HCT116 (cell line): ENCODE results near the gene TEX11. TPM values are rescaled to one million over a fixed set of nuclear protein-coding genes. Genes with fewer than 3 reads are reported as not detected.

Source experiments
- ATAC-seq: fragments of 200-7000 bp; cut with Tn5 transposase; 2 replicates; pipeline ENCODE4 v1.9.1; 2020; ENCODE audit warnings: mild to moderate bottlenecking, moderate library complexity
- BruUV-seq: library from RNA; stranded (reverse); fragments of 400-500 nt; replicated peaks from 2 replicates; lab custom pipeline; 2021; lab: Mats Ljungman, UMichigan
- CTCF ChIA-PET: fragments of 300-600 bp; sonication (Branson Sonifier 250); formaldehyde crosslinking; loops from one replicate; lab custom pipeline; 2021; ENCODE audit warnings: antibody characterized with exemption; lab: Charles Lee
- POLR2A ChIA-PET: fragments of 300-600, 350-600 bp; sonication (Branson Sonifier 250); formaldehyde crosslinking; loops from one replicate; lab custom pipeline; 2021; ENCODE audit warnings: antibody characterized with exemption; lab: Charles Lee
- RAD21 ChIA-PET, 2 experiments: fragments of 300-600 bp; sonication (Branson Sonifier 250); formaldehyde crosslinking; loops; one replicate each; lab custom pipeline; 2023; ENCODE audit warnings: low total read pairs in 2 of 2; ENCODE audit not compliant: uncharacterized antibody in 2 of 2, unreplicated experiment in 2 of 2, low non-redundant PET in 1 of 2; lab: Charles Lee
- DNase-seq: peaks from one replicate; pipeline ENCODE4 v3.0.0-alpha.2; 2010; ENCODE audit warnings: low read depth, low spot score
- H2AFZ ChIP-seq: fragments of 200-600 bp; shearing (Covaris generic), sonication (generic); 2 replicates; pipeline ENCODE4 v1.6.1; 2017; ENCODE audit warnings: low read depth, mixed run types, mixed read lengths, antibody characterized with exemption, low read length; ENCODE audit not compliant: poor library complexity, severe bottlenecking
- H3K27ac ChIP-seq: 2 replicates; pipeline ENCODE4 v1.5.1; 2012; ENCODE audit warnings: low read depth, low read length
- H3K27me3 ChIP-seq: fragments of 200-600 bp; sonication (generic); 2 replicates; pipeline ENCODE4 v1.6.1; 2016; ENCODE audit warnings: mixed run types, low read length, mixed read lengths; ENCODE audit not compliant: insufficient read depth
- H3K36me3 ChIP-seq, 2 experiments: fragments of 200-500 bp in 1 of 2; fragments of 200-600 bp in 1 of 2; sonication (Bioruptor generic) in 1 of 2; sonication (generic) in 1 of 2; 2 replicates each; pipeline versions ENCODE4 v1.5.1 to v1.6.1; 2014 to 2016; ENCODE audit warnings: low read length in 2 of 2, inconsistent platforms in 1 of 2, mixed read lengths in 1 of 2, mixed run types in 1 of 2; ENCODE audit not compliant: insufficient read depth in 2 of 2, control insufficient read depth in 1 of 2
- H3K4me1 ChIP-seq, 2 experiments: fragments of 200-600 bp in 1 of 2; sonication (generic) in 1 of 2; 2 replicates each; pipeline versions ENCODE4 v1.5.1 to v1.6.1; 2012 to 2017; ENCODE audit warnings: low read length in 2 of 2, inconsistent platforms in 1 of 2, mild to moderate bottlenecking in 1 of 2, mixed read lengths in 1 of 2, mixed run types in 1 of 2, moderate library complexity in 1 of 2; ENCODE audit not compliant: insufficient read depth in 2 of 2, control insufficient read depth in 1 of 2
- H3K4me2 ChIP-seq: fragments of 200-600 bp; sonication (generic); 2 replicates; pipeline ENCODE4 v1.6.1; 2017; ENCODE audit warnings: mixed run types, low read length, mixed read lengths
- H3K4me3 ChIP-seq, 2 experiments: fragments of 200-600 bp in 1 of 2; sonication (generic) in 1 of 2; replicated peaks in 1 of 2; 2 replicates each; pipeline ENCODE4 v1.5.1; 2011 to 2016; ENCODE audit warnings: low read length in 2 of 2, control low read depth in 1 of 2, low read depth in 1 of 2, mild to moderate bottlenecking in 1 of 2, mixed read lengths in 1 of 2, mixed run types in 1 of 2
- H3K79me2 ChIP-seq: fragments of 200-600 bp; sonication (generic); 2 replicates; pipeline ENCODE4 v1.6.1; 2017; ENCODE audit warnings: mild to moderate bottlenecking, mixed run types, low read length, moderate library complexity, mixed read lengths; ENCODE audit not compliant: insufficient read depth
- H3K9ac ChIP-seq: fragments of 200-600 bp; sonication (generic); 2 replicates; pipeline ENCODE4 v1.6.1; 2016; ENCODE audit warnings: low read length, mixed read lengths
- H3K9me2 ChIP-seq: fragments of 200-600 bp; sonication (generic), shearing (Covaris generic); 2 replicates; pipeline ENCODE4 v1.6.1; 2017; ENCODE audit warnings: mixed run types, mild to moderate bottlenecking, moderate library complexity; ENCODE audit not compliant: insufficient read depth
- H3K9me3 ChIP-seq, 2 experiments: fragments of 200-500 bp in 1 of 2; fragments of 200-600 bp in 1 of 2; sonication (Bioruptor generic) in 1 of 2; sonication (generic) in 1 of 2; 2 replicates each; pipeline ENCODE4 v1.6.1; 2014 to 2017; ENCODE audit warnings: low read length in 2 of 2, mixed read lengths in 2 of 2, inconsistent platforms in 1 of 2, low read depth in 1 of 2, mild to moderate bottlenecking in 1 of 2, mixed run types in 1 of 2, moderate library complexity in 1 of 2; ENCODE audit not compliant: control insufficient read depth in 1 of 2, insufficient read depth in 1 of 2
- H4K20me1 ChIP-seq: fragments of 200-600 bp; sonication (generic), shearing (Covaris generic); 2 replicates; pipeline ENCODE4 v1.6.1; 2017; ENCODE audit warnings: mixed run types, mild to moderate bottlenecking, moderate library complexity; ENCODE audit not compliant: insufficient read depth
- CEBPB ChIP-seq: IDR thresholded peaks from 2 replicates; pipeline ENCODE4 v1.6.1; 2012; ENCODE audit warnings: low read depth
- EZH2phosphoT487 ChIP-seq: fragments of 200-600 bp; IDR thresholded peaks from 2 replicates; pipeline ENCODE4 v1.6.1; 2018; ENCODE audit warnings: antibody characterized with exemption, borderline replicate concordance
- FOSL1 ChIP-seq: IDR thresholded peaks from 2 replicates; pipeline ENCODE4 v1.6.1; 2012; ENCODE audit warnings: low read depth
- JUND ChIP-seq: IDR thresholded peaks from 2 replicates; pipeline ENCODE4 v1.6.1; 2012
- POLR2A ChIP-seq: IDR thresholded peaks from 2 replicates; pipeline ENCODE4 v1.7.0; 2011; ENCODE audit warnings: borderline replicate concordance; ENCODE audit not compliant: insufficient read depth, insufficient read length; ENCODE audit errors: extremely low read depth
- RAD21 ChIP-seq: IDR thresholded peaks from 2 replicates; pipeline ENCODE4 v1.6.1; 2012; ENCODE audit warnings: low read depth, mild to moderate bottlenecking
- SIN3A ChIP-seq: IDR thresholded peaks from 2 replicates; pipeline ENCODE4 v1.6.1; 2012; ENCODE audit warnings: low read depth
- SP1 ChIP-seq: IDR thresholded peaks from 2 replicates; pipeline ENCODE4 v1.6.1; 2012; ENCODE audit warnings: low read depth
- YY1 ChIP-seq: IDR thresholded peaks from 2 replicates; pipeline ENCODE4 v1.6.1; 2011; ENCODE audit warnings: low read length, low read depth, moderate library complexity, mild to moderate bottlenecking; ENCODE audit not compliant: insufficient replicate concordance; ENCODE audit errors: extremely low read depth
- ZFX ChIP-seq: fragments of 450-650 bp; IDR thresholded peaks from 2 replicates; pipeline ENCODE4 v1.6.1; 2017
- intact Hi-C: fragments of 100-400 bp; cut with micrococcal nuclease; formaldehyde crosslinking; loops from 2 replicates; pipeline ENCODE4 v1.10.0; 2022
- total RNA-seq: library from RNA; stranded (reverse); gene quantifications from one replicate; pipeline ENCODE4 v1.2.1, GENCODE V29; 2021; ENCODE audit not compliant: unreplicated experiment
- TF ChIP-seq, protein P1 (sequence below), 3 experiments: fragments of 200-600 bp in 1 of 3; sonication (generic) in 1 of 3; IDR thresholded peaks in 2 of 3; conservative IDR thresholded peaks in 1 of 3; 2 replicates each; pipeline ENCODE4 v1.5.1; 2012 to 2017; ENCODE audit warnings: low read depth in 2 of 3, low read length in 2 of 3, antibody characterized with exemption in 1 of 3, borderline replicate concordance in 1 of 3, control low read depth in 1 of 3, mild to moderate bottlenecking in 1 of 3, mixed read lengths in 1 of 3, mixed run types in 1 of 3, moderate library complexity in 1 of 3; ENCODE audit not compliant: insufficient read depth in 1 of 3
- TF ChIP-seq, protein P2 (sequence below): IDR thresholded peaks from 2 replicates; pipeline ENCODE4 v1.6.1; 2012

TEX11 gene
- total RNA-seq, 1 experiment from 2014 or later = 0.10 TPM

DNA sequence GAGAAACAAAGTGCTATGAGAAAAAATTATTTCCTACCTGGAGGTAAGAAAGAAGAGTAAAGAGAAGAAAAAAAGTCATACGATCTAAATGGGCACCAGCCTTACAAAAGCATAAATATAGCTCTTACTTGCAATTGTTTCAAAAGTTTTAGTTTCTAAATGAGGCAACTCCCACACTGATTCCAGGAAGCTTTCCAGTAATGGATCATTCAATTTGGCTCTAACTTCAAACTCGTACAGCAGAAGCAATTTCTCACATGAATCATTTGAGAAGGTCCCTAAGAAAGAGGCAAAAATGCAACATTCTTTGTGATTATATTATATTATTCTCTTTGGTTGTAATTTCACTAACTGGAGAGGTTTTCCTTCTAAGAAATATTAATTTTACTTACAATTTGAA, 354.0 kb downstream of the TEX11 start:
- Histone ChIP-seq H3K79me2 (no peaks in the 10 kb centered on the region), H3K4me2 (no peak overlapping the region), H4K20me1 (no peaks in the 10 kb centered on the region), H3K36me3 (no peaks in the 10 kb centered on the region), H3K9me2 (no peaks in the 10 kb centered on the region), H3K9ac (no peak overlapping the region), H2AFZ (no peak overlapping the region), H3K27me3 (no peaks in the 10 kb centered on the region), H3K4me1 (peaks cover 0 to 3% of the 10 kb centered on the region in 2 experiments; a peak in 2 of 4 replicates), H3K4me3 (no peak overlapping the region), H3K27ac (no peak overlapping the region), H3K9me3 (no peaks in the 10 kb centered on the region)
- intact Hi-C loops = loop anchor here (5.0 kb wide), 1 partner anchor 102 kb away; no protein-coding TSS in a partner anchor
- ChIA-PET POLR2A (no interaction called here), RAD21 (no interaction called here), CTCF (interaction anchor here (1.1 kb wide), 1 partner anchor 100 kb away, joined by 4 read pairs; no protein-coding TSS in a partner anchor)
- no TSS peak for BruUV-seq
- DNase-seq (no peak), ATAC-seq (no peak)
- no peak for TF ChIP-seq POLR2A
- TF ChIP-seq FOSL1 = no peak
- TF ChIP-seq ZFX = no peak
- TF ChIP-seq SP1 = no peak

DNA sequence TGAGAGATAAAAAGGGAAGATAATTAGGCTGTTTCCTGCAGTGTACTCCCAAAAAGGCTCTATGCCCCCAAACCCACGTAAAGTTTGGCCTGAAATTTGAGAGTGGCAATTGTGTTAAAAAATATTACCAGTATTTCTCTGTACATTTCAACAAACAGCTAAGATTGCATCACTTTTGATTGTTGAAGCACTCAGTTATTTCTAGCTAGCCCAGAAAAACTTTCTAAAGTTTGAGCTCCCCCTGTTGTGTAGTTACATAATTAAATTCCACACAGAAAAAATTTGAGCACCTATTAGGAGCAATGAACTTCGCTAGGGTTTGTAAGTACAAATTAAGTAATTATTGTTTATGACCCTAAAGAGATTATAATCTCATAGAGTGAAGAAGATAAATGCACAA, 354.4 kb downstream of the TEX11 start:
- ChIA-PET RAD21 (interaction anchor here in 1 of 2 experiments (0.5 kb wide), 1 partner anchor 265 kb away, joined by 3 read pairs; no protein-coding TSS in a partner anchor), CTCF (interaction anchor here (1.1 kb wide), 1 partner anchor 99 kb away, joined by 4 read pairs; no protein-coding TSS in a partner anchor)
- H3K9me3 ChIP-seq = no peaks in the 10 kb centered on the region
- ATAC-seq = no peak
- no peak overlapping the region for H3K9ac ChIP-seq
- H3K36me3 ChIP-seq = no peaks in the 10 kb centered on the region
- intact Hi-C loops = loop anchor here (5.0 kb wide), 1 partner anchor 102 kb away; no protein-coding TSS in a partner anchor
- H2AFZ ChIP-seq = no peak overlapping the region
- TF ChIP-seq YY1 (no peak), SIN3A (no peak), CEBPB (peak; percentile 72), RAD21 (peak; percentile 64), JUND (no peak), EZH2phosphoT487 (no peak)
- TF ChIP-seq, protein P1, sequence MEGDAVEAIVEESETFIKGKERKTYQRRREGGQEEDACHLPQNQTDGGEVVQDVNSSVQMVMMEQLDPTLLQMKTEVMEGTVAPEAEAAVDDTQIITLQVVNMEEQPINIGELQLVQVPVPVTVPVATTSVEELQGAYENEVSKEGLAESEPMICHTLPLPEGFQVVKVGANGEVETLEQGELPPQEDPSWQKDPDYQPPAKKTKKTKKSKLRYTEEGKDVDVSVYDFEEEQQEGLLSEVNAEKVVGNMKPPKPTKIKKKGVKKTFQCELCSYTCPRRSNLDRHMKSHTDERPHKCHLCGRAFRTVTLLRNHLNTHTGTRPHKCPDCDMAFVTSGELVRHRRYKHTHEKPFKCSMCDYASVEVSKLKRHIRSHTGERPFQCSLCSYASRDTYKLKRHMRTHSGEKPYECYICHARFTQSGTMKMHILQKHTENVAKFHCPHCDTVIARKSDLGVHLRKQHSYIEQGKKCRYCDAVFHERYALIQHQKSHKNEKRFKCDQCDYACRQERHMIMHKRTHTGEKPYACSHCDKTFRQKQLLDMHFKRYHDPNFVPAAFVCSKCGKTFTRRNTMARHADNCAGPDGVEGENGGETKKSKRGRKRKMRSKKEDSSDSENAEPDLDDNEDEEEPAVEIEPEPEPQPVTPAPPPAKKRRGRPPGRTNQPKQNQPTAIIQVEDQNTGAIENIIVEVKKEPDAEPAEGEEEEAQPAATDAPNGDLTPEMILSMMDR (IDR thresholded peaks at IDR 0.05 in 2 of 3, conservative IDR thresholded peaks at IDR 0.05 in 1 of 3; ENCODE audit: borderline replicate concordance in 1 of 3, insufficient read depth in 1 of 3, low read depth in 2 of 3, low read length in 2 of 3) = peak in 1 of 3 experiments; percentile 50; a peak in 1 of 6 replicates
- TF ChIP-seq, protein P2, sequence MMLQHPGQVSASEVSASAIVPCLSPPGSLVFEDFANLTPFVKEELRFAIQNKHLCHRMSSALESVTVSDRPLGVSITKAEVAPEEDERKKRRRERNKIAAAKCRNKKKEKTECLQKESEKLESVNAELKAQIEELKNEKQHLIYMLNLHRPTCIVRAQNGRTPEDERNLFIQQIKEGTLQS = no peak
- TF ChIP-seq, all 23 proteins: peak for 3
- H3K79me2 ChIP-seq = no peaks in the 10 kb centered on the region
- DNase-seq = no peak
- H3K4me3 ChIP-seq = no peak overlapping the region
- no TSS peak for BruUV-seq
- no peaks in the 10 kb centered on the region for H3K9me2 ChIP-seq
- no peaks in the 10 kb centered on the region for H4K20me1 ChIP-seq
- H3K27me3 ChIP-seq = no peaks in the 10 kb centered on the region
- H3K27ac ChIP-seq = no peak overlapping the region
- peaks cover 0 to 3% of the 10 kb centered on the region in 2 experiments; a peak in 2 of 4 replicates for H3K4me1 ChIP-seq
- POLR2A ChIA-PET = no interaction called here
- no peak overlapping the region for H3K4me2 ChIP-seq
